Cortex of kidney (tissue), 1 donor: ENCODE results near the gene FCHO2.

Experiments used
- DNase-seq: peaks from one replicate; lab custom pipeline; 2025; lab: John Stamatoyannopoulos, UW

FCHO2 gene

GRCh38 chr5:73110190-73110589 lies 154.3 kb downstream of the FCHO2 start:
- no peak for DNase-seq

DNA sequence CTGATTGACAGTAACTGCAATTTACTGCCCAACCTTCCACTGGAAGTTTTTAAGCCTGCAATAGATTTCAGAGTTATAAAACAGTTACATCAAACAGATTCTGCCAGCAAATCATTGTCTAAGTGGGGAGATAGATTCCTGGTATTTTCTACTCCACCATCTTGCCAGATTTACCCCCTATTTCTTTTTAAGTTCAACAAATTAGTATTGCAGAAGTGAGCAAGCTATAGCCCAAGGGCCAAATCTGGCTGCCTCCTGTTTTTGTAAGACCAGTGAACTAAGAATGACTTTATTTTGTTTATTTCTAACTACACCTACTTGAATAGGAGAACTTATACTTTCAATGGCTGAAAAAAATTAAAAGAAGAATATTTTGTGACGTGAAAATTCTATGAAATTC lies 155.7 kb downstream of the FCHO2 start:
- DNase-seq, result no peak

- no peak for DNase-seq
Observed at GRCh38 chr5:73112359-73112758, 156.5 kb downstream of the FCHO2 start.

GRCh38 chr5:73114044-73114688 lies 158.3 kb downstream of the FCHO2 start:
- no peak for DNase-seq

GRCh38 chr5:73115399-73116051 lies 159.7 kb downstream of the FCHO2 start:
- no peak for DNase-seq

- no peak for DNase-seq
Observed at GRCh38 chr5:73116506-73116905, 160.7 kb downstream of the FCHO2 start.

DNA sequence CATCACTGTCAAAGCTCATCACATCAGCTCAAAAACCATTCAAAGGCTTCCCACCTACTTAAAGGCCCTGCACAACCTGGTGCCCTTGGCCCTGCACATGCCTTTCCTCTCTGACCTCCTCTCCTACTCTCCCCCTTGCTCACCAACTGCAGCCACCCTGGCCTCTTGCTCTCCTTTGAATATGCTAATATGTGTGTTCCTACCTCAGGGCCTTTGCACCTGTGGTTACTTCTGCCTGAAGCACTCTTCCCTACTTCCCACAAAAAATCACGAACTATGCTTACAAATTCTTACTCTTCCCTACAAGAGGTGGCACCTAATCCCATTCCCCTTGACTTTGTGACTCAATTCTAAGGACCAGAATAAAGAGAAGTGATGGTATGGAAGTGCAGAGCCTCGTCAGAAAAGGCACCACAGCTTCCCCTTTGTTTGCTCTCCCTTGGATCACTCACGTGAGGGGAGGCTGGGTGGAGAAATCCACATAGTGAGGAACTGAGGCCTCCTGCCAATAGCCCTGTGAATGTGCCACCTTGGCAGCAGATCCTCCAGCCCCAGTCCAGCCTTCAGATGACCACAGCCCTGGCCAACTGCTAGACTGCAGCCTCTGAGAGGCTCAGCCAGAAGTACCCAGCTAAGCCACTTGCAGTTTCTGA lies 161.4 kb downstream of the FCHO2 start:
- DNase-seq, result no peak

DNA sequence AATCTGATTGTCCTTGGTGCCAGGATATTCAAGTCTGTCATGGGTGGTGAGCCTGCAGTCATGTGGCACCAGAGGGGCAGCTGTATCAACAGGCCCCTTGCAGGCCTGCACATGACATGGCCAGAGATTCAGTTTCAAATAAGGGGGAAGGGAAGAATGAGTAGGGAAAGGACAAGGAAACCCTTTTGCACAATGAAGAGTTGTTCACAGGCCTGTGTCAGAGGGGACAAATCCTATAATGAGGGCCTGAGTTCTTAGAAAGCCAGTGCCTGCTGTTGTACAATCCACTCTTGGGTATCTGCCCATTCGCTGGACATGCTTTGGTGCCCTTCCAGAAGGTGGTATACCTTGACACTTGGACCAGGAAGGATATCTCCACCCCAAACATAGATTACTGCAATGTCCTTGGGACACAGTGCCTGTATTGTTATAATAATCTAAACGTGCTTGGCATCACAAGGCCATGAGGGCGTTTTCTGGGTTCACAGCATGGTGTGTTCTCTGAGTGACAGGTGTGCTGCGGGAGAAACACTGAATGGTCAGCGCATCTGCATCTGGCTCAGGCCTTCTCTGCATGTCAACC lies 162.6 kb downstream of the FCHO2 start:
- no peak for DNase-seq

DNA sequence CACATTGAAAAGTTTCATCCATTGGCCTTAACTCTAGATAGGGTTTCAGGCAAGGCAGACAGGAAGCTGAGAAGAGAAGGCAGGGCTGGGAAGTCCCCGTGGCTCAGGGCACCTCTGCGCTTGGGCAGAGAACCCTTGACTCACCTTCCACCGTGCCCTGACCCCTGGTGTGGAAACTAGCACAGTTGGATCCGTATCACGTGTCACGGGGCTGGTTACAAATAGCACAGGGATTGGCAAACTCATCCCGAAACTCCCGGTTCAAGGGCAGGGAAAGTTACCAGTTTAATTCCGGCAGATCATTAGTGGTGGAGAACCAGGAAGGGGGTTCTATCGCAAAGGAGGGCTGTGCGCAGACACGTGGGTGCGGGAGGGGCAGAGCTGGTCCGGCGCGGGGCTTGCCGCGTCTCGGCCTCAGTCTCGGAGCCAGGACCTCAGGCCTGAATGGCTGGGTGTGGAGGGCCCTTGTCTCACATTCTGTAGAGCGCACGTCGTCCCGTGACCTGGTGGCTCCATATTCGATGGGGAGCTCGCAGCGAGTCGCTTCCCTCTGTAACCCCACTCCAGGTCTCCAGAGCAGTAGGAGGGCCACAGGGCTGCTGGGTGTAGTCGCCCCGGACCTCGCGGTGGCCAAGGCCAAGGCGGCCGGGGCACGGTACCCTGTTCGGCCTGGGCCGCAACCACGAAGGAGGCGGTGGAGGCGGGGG lies 163.8 kb downstream of the FCHO2 start:
- no peak for DNase-seq

DNA sequence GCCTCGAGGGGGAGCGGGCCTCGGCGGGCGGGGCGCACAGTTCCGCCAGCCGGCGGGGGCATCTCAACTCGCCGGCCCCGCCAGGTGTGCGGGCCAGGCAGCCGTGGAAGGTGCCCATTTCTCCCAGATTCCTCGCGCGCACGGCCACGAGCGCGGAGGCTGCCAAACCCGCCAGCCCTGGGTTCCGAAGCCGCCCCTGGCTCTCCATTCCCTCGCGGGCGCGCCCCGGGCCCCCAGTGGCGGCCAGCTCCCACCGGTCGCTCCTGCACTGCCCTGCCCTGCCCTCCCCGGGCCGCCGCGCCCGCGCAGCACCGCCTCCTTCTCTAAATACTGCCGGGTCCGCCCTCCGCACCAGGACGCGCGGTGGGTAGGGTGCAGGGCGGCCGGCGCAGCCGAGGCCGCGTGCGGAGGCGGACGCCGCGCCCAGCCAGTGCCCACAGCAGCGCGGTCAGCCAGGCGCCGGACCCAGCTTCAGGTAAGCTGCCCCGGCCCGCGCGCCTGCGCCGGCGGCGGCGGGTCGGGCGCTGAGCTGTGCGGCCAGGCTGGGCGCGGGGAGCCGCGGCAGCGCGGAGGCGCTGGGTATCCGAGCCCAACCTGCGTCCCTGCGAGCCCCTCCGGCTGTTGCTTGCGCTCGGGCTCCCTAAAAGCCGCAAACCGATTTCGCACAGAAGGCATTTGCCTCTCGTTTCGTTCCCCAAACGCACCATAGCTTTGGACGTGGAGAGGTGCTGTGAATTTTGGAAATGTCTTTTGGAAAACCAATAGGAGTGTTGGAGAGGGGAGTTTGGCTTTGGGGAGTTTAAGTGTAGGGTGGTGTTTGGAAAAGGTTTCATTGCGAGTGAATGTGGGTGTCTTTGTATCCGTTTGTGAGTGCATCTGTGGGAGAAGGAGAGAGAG lies 164.6 kb downstream of the FCHO2 start, which contains the start of gene TMEM171:
Gene TMEM171 (plus strand): TSS at position 354 of the 897 bp plus-strand sequence. CDS start 2,799 bp downstream, outside the sequence.
- DNase-seq, result no peak

DNA sequence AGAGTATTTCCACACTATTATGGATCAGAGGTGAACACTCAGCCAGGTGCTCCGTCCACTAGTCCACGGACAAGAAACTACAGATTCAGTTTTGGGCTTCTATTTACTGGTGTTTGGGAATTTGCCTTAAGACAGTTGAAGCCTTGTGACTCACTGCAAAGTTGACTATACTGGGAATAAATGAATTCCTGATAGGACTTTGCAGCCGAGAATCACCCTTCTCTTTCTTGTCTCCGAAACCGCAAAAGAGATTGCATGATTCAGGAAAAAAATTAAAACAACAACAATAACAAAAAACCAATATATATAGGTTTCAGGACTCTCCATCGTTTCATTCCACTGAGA lies 165.2 kb downstream of the FCHO2 start:
- no peak for DNase-seq

- DNase-seq, result no peak
Observed at GRCh38 chr5:73122875-73123810, 167.3 kb downstream of the FCHO2 start.

DNA sequence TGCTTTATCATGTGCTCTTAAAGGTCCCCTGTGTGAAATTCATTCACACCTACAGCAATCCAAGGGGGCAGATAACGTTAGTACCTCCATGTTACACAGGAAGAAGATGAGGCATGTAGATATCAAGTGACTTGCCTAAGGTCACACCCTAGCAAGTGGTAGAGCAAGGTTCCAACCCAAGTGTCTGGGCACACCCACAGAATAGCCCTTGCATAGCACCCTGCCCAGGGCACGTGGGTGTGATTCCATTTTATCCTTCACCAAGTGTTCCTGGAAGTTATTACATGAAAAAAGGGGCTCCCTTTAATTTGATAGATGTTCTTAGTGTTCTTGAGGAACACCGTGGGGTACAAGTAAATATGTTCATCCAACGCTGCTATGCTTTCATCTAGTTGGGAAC lies 169.4 kb downstream of the FCHO2 start:
- DNase-seq, result no peak

- DNase-seq, result no peak
Observed at GRCh38 chr5:73126381-73126780, 170.5 kb downstream of the FCHO2 start.

DNA sequence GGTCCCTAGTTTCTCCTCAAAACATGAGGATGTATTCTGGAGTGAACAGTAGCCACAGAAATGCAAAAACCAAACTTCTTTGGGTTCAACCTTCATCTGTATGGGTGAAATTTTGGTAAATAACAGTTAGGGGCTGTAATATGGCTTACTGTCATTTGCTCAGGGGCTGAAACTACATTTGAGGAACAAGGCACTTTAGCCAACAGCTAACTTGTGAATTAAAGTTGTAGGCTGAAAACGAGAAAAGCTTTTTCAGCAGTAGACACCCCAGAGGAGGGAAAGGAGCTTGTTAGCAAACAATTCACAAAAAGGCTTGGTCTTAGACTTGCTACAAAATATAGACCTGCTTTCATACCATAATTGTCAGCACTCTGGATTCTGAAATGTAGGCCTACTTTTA lies 171.1 kb downstream of the FCHO2 start:
- DNase-seq, result no peak

GRCh38 chr5:73129143-73129542 lies 173.3 kb downstream of the FCHO2 start:
- no peak for DNase-seq

GRCh38 chr5:73130811-73131210 lies 175.0 kb downstream of the FCHO2 start:
- DNase-seq, result no peak

DNA sequence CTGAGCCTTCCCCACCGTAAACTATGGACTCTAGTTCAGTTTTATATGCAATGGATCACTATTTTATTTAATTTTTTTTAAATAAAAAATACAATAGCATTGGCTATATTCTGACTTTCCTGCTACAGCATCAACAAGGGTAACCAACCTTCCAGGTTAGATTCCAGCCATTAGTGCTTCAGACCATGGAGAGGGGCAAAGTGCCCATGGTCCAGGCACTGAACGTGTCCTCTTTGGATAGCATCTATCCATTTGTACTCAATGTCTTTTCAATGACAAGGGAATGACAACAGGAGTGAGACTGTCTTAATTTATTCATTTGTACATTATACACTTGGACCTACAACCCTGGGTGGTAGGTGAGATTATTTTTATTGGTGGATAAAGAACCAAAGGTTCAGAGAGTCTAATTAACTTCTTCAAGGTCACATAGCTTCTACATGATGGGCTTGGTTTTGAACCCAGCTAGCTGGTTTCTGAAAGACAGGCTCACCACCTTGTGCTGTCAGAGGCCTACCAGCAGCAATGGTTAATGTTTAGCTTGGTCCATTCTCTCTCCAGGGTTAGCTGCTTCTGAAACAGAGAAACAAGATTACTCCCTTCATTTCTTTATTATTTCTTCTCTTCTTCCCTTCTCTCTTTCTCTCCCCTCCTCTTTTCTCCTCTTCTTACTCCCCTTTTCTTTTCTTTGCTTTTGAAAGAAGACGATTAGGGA lies 176.0 kb downstream of the FCHO2 start:
- DNase-seq, result no peak

GRCh38 chr5:73132759-73133158 lies 176.9 kb downstream of the FCHO2 start:
- no peak for DNase-seq

- DNase-seq, result no peak
Observed at GRCh38 chr5:73135021-73135420, 179.2 kb downstream of the FCHO2 start.
